ENCODE results near the gene NHERF1.

Gene NHERF1

GRCh38 chr17:74784125-74784810 lies 35.8 kb downstream of the NHERF1 start (continued):
- TF ChIP-seq, protein P1, sequence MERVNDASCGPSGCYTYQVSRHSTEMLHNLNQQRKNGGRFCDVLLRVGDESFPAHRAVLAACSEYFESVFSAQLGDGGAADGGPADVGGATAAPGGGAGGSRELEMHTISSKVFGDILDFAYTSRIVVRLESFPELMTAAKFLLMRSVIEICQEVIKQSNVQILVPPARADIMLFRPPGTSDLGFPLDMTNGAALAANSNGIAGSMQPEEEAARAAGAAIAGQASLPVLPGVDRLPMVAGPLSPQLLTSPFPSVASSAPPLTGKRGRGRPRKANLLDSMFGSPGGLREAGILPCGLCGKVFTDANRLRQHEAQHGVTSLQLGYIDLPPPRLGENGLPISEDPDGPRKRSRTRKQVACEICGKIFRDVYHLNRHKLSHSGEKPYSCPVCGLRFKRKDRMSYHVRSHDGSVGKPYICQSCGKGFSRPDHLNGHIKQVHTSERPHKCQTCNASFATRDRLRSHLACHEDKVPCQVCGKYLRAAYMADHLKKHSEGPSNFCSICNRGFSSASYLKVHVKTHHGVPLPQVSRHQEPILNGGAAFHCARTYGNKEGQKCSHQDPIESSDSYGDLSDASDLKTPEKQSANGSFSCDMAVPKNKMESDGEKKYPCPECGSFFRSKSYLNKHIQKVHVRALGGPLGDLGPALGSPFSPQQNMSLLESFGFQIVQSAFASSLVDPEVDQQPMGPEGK (CRISPR knock-in tag; IDR thresholded peaks at IDR 0.05; ENCODE audit: borderline replicate concordance), result no peak
- TF ChIP-seq, protein P2, sequence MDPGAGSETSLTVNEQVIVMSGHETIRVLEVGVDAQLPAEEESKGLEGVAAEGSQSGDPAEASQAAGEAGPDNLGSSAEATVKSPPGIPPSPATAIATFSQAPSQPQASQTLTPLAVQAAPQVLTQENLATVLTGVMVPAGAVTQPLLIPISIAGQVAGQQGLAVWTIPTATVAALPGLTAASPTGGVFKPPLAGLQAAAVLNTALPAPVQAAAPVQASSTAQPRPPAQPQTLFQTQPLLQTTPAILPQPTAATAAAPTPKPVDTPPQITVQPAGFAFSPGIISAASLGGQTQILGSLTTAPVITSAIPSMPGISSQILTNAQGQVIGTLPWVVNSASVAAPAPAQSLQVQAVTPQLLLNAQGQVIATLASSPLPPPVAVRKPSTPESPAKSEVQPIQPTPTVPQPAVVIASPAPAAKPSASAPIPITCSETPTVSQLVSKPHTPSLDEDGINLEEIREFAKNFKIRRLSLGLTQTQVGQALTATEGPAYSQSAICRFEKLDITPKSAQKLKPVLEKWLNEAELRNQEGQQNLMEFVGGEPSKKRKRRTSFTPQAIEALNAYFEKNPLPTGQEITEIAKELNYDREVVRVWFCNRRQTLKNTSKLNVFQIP (CRISPR knock-in tag; IDR thresholded peaks at IDR 0.05; ENCODE audit: borderline replicate concordance, low read depth), result no peak
- TF ChIP-seq CSRNP3 (CRISPR knock-in tag; IDR thresholded peaks at IDR 0.05) (no peak), ZFP3 (CRISPR knock-in tag; IDR thresholded peaks at IDR 0.05) (no peak), ISL1 (CRISPR knock-in tag; IDR thresholded peaks at IDR 0.05) (no peak), CREB5 (CRISPR knock-in tag; IDR thresholded peaks at IDR 0.05; ENCODE audit: low read depth) (no peak)

- ATAC-seq, result peak; percentile 26; the same call in 1 of the 3 replicates
- TF ChIP-seq CSRNP3 (CRISPR knock-in tag; IDR thresholded peaks at IDR 0.05) (no peak), ARNTL (CRISPR knock-in tag; IDR thresholded peaks at IDR 0.05; ENCODE audit: borderline replicate concordance, low read depth) (no peak), SNAI2 (CRISPR knock-in tag; IDR thresholded peaks at IDR 0.05) (no peak), BACH2 (CRISPR knock-in tag; IDR thresholded peaks at IDR 0.05; ENCODE audit: borderline replicate concordance) (no peak), CSDC2 (CRISPR knock-in tag; IDR thresholded peaks at IDR 0.05) (no peak), ZFP3 (CRISPR knock-in tag; IDR thresholded peaks at IDR 0.05) (no peak), ISL1 (CRISPR knock-in tag; IDR thresholded peaks at IDR 0.05) (no peak), CREB5 (CRISPR knock-in tag; IDR thresholded peaks at IDR 0.05; ENCODE audit: low read depth) (no peak), ZFP30 (CRISPR knock-in tag; IDR thresholded peaks at IDR 0.05) (no peak), TCF4 (CRISPR knock-in tag; IDR thresholded peaks at IDR 0.05; ENCODE audit: borderline replicate concordance) (no peak), ZNF8 (CRISPR knock-in tag; IDR thresholded peaks at IDR 0.05) (no peak), ZC3H10 (CRISPR knock-in tag; IDR thresholded peaks at IDR 0.05) (no peak), ZNF565 (CRISPR knock-in tag; conservative IDR thresholded peaks at IDR 0.05; ENCODE audit: low read depth) (no peak)
- TF ChIP-seq, protein P2 (CRISPR knock-in tag; IDR thresholded peaks at IDR 0.05; ENCODE audit: borderline replicate concordance, low read depth), result no peak
Measured at GRCh38 chr17:74785096-74785980, 36.9 kb downstream of the NHERF1 start.

Measured in SK-N-SH treated with all-trans-retinoic acid at 6 μM for 48 hours (cell line).